H1 (cell line): ENCODE results near the gene ZNF407. TPM values are rescaled to one million over a fixed set of nuclear protein-coding genes. Genes with fewer than 3 reads are reported as not detected.

Source experiments
- MAFK ChIP-seq: IDR thresholded peaks from 2 replicates; pipeline ENCODE4 v1.6.1; 2012; ENCODE audit warnings: low read depth, mild to moderate bottlenecking, improper control_type of control experiment, low read length
- POLR2AphosphoS5 ChIP-seq: IDR thresholded peaks from 2 replicates; pipeline ENCODE4 v1.6.1; 2011; ENCODE audit warnings: low read depth, low read length
- POU5F1 ChIP-seq: IDR thresholded peaks from 2 replicates; pipeline ENCODE4 v1.6.1; 2011; ENCODE audit warnings: low read depth, mild to moderate bottlenecking, low read length, moderate library complexity
- RNF2 ChIP-seq: fragments of 200-900, 300-1000 bp; sonication (generic); IDR thresholded peaks from 2 replicates; pipeline ENCODE4 v1.7.1; 2016; ENCODE audit warnings: borderline replicate concordance, low read depth, mild to moderate bottlenecking, antibody characterized with exemption, low read length; ENCODE audit not compliant: poor library complexity, severe bottlenecking; ENCODE audit errors: missing control alignments
- polyA plus RNA-seq, 7 experiments: library from polyadenylated mRNA; depleted of rRNA in 3 of 7; stranded (reverse) in 5 of 7; unstranded in 2 of 7; fragments of >200 nt in 5 of 7; fragments of 200-250 nt in 2 of 7; gene quantifications; 1 replicate in 5 of 7; 2 replicates in 1 of 7; 4 replicates in 1 of 7; pipeline versions ENCODE4 v1.2.1 to v1.2.3, GENCODE V29; 2011 to 2013; ENCODE audit warnings: missing spikeins in 2 of 7, mixed read lengths in 2 of 7
- total RNA-seq: library from RNA; stranded (reverse); fragmentation: NEBNext Ultra II Directional; extraction: Animal tissue kit (Norgen Biotek cat#: 25700); gene quantifications from 2 replicates; pipeline ENCODE4 v1.2.1, GENCODE V29; 2021

Gene ZNF407
- total and polyA plus RNA-seq, 2 of the 8 experiments (the other 6 are each of a cell fraction or from before 2014, with no cell fraction given), result 1.5 to 6.8 TPM

- TF ChIP-seq POLR2AphosphoS5 (no peak), RNF2 (no peak), MAFK (no peak), POU5F1 (no peak)
These were observed 176.8 kb downstream of the ZNF407 start (continued) for GRCh38 chr18:74774486-74774885.
